ENCODE results near the gene AGAP5. TPM values are rescaled to one million over a fixed set of nuclear protein-coding genes. Genes with fewer than 3 reads are reported as not detected.

AGAP5 gene
- total and polyA plus RNA-seq, 2 of the 13 experiments (the other 11 are each of a cell fraction or from before 2014, with no cell fraction given) = 5.3 to 7.9 TPM

DNA sequence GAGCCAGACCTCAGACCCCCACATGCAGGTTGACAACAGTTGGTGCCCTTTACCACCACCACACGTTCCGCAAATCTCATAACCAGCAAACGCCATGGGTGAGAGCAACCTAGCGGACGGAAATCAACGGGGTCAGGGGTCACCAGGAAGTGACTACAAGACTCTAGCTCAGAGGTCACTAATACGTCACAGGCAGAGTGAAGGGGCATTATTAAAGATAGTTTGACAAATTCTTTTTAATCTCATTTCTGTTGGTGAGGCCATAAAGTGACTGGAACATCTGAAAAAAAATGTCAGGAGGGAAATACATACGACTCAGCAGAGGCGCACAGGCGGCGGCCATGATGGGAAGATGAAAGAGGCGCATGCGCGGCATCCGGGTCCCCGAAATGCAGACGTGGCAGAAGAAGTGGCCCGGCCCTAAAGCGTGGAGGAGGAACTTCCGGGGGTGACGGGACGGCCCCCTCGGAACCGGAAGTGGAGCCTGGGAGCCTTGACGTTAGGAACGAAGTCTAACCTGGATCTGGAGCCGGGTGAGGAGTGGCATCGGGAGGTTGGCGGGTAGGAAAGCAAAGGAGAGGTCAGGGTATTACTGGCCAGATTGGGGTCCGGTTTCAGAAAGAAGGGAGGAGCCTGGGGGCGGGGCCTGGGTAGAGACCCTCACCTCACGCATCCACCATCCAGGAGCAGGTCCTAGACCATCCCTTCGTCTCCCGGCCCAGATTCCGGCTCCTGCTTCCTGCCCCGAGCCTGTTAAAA is 46.2 kb upstream of the AGAP5 start, which contains the start of gene SEC24C (continued):
- TF ChIP-seq ZNF749 (CRISPR knock-in tag; IDR thresholded peaks at IDR 0.05; ENCODE audit: borderline replicate concordance) (no peak), CAMTA2 (CRISPR knock-in tag; IDR thresholded peaks at IDR 0.05; ENCODE audit: borderline replicate concordance) (no peak), ZSCAN31 (CRISPR knock-in tag; IDR thresholded peaks at IDR 0.05; ENCODE audit: low read depth) (no peak; the same call in 1 of the 2 replicates), ZNF775 (CRISPR knock-in tag; IDR thresholded peaks at IDR 0.05; ENCODE audit: borderline replicate concordance) (no peak), ZNF644 (CRISPR knock-in tag; IDR thresholded peaks at IDR 0.05; ENCODE audit: low read depth) (no peak), ZNF234 (CRISPR knock-in tag; conservative IDR thresholded peaks at IDR 0.05) (no peak), AKAP8 (CRISPR knock-in tag; IDR thresholded peaks at IDR 0.05) (peak; percentile 36; the same call in 1 of the 2 replicates), MAFK (conservative IDR thresholded peaks at IDR 0.05 in 1 of 2, IDR thresholded peaks at IDR 0.05 in 1 of 2; ENCODE audit: low read length in 2 of 2) (peak; percentile 81 to 86), HNRNPUL1 (IDR thresholded peaks at IDR 0.05; ENCODE audit: low read depth, low read length) (no peak), HES4 (CRISPR knock-in tag; IDR thresholded peaks at IDR 0.05; ENCODE audit: borderline replicate concordance) (no peak), ZNF672 (CRISPR knock-in tag; IDR thresholded peaks at IDR 0.05) (no peak), U2AF1 (optimal IDR thresholded peaks at IDR 0.05; ENCODE audit: low read depth, low read length) (no peak), HNRNPLL (IDR thresholded peaks at IDR 0.05; ENCODE audit: low read depth, low read length, poor library complexity, severe bottlenecking) (peak; percentile 49), ZSCAN20 (CRISPR knock-in tag; IDR thresholded peaks at IDR 0.05; ENCODE audit: borderline replicate concordance) (no peak), THAP11 (CRISPR knock-in tag; IDR thresholded peaks at IDR 0.05) (peak; percentile 95), JARID2 (CRISPR knock-in tag; IDR thresholded peaks at IDR 0.05; ENCODE audit: insufficient replicate concordance) (no peak), RFX5 (IDR thresholded peaks at IDR 0.05; ENCODE audit: low read depth, low read length) (0 out of 2 replicates have a peak, but pooled peaks have one; percentile 51), KDM3A (CRISPR knock-in tag; IDR thresholded peaks at IDR 0.05; ENCODE audit: low read depth) (peak; percentile 91; the same call in 1 of the 2 replicates), POLR2G (IDR thresholded peaks at IDR 0.05; ENCODE audit: low read depth, low read length) (peak; percentile 92), ZNF567 (CRISPR knock-in tag; IDR thresholded peaks at IDR 0.05; ENCODE audit: borderline replicate concordance) (no peak), HDAC1 (CRISPR knock-in tag; IDR thresholded peaks at IDR 0.05) (peak; percentile 62), AHR (CRISPR knock-in tag; IDR thresholded peaks at IDR 0.05) (peak; percentile 22; the same call in 1 of the 2 replicates), ZBTB1 (CRISPR knock-in tag; IDR thresholded peaks at IDR 0.05; ENCODE audit: borderline replicate concordance) (no peak), ZNF766 (CRISPR knock-in tag; IDR thresholded peaks at IDR 0.05; ENCODE audit: borderline replicate concordance) (no peak), ZNF788 (CRISPR knock-in tag; IDR thresholded peaks at IDR 0.05; ENCODE audit: borderline replicate concordance) (peak; percentile 24; the same call in 1 of the 2 replicates), ZNF839 (CRISPR knock-in tag; IDR thresholded peaks at IDR 0.05; ENCODE audit: borderline replicate concordance) (peak; percentile 100), ZNF709 (CRISPR knock-in tag; IDR thresholded peaks at IDR 0.05) (peak; percentile 63; the same call in 1 of the 2 replicates), SMARCC2 (IDR thresholded peaks at IDR 0.05) (no peak)
- TF ChIP-seq, protein P1, sequence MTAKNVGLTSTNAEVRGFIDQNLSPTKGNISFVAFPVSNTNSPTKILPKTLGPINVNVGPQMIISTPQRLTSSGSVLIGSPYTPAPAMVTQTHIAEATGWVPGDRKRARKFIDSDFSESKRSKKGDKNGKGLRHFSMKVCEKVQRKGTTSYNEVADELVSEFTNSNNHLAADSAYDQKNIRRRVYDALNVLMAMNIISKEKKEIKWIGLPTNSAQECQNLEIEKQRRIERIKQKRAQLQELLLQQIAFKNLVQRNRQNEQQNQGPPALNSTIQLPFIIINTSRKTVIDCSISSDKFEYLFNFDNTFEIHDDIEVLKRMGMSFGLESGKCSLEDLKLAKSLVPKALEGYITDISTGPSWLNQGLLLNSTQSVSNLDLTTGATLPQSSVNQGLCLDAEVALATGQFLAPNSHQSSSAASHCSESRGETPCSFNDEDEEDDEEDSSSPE (CRISPR knock-in tag; IDR thresholded peaks at IDR 0.05) = no peak
- TF ChIP-seq, protein P2, sequence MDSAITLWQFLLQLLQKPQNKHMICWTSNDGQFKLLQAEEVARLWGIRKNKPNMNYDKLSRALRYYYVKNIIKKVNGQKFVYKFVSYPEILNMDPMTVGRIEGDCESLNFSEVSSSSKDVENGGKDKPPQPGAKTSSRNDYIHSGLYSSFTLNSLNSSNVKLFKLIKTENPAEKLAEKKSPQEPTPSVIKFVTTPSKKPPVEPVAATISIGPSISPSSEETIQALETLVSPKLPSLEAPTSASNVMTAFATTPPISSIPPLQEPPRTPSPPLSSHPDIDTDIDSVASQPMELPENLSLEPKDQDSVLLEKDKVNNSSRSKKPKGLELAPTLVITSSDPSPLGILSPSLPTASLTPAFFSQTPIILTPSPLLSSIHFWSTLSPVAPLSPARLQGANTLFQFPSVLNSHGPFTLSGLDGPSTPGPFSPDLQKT (CRISPR knock-in tag; IDR thresholded peaks at IDR 0.05; ENCODE audit: borderline replicate concordance) = no peak

Measured in HepG2 (cell line).